CD14-positive monocyte (primary cell): ENCODE data around the gene EIF5AL1. TPM values are rescaled to one million over a fixed set of nuclear protein-coding genes. Genes with fewer than 3 reads are reported as not detected.

ENCODE experiments used
- DNase-seq, 3 donors: peaks; one replicate each; pipeline ENCODE4 v3.0.0-alpha.2; 2011 to 2022
- H2AFZ ChIP-seq: 2 replicates; pipeline ENCODE4 v1.6.0; 2012; ENCODE audit warnings: mild to moderate bottlenecking, low read depth, low read length, inconsistent platforms; ENCODE audit not compliant: insufficient read depth, poor library complexity, severe bottlenecking
- H3K27ac ChIP-seq, 2 donors: 1 replicate in 1 of 2; 2 replicates in 1 of 2; pipeline ENCODE4 v1.5.1; 2012 to 2013; ENCODE audit warnings: low read length in 2 of 2, control low read depth in 1 of 2, inconsistent platforms in 1 of 2, low read depth in 1 of 2, mild to moderate bottlenecking in 1 of 2
- H3K27me3 ChIP-seq, 2 donors: one replicate each; pipeline versions ENCODE4 v1.6.0 to v1.6.1; 2011 to 2013; ENCODE audit warnings: low read length in 2 of 2; ENCODE audit not compliant: control insufficient read depth in 2 of 2, insufficient read depth in 2 of 2
- H3K36me3 ChIP-seq, 2 donors: replicated peaks in 1 of 2; 1 replicate in 1 of 2; 2 replicates in 1 of 2; pipeline versions ENCODE4 v1.5.1 to v1.6.1; 2012 to 2013; ENCODE audit warnings: low read length in 2 of 2, control low read depth in 1 of 2, inconsistent platforms in 1 of 2, mild to moderate bottlenecking in 1 of 2; ENCODE audit not compliant: insufficient read depth in 2 of 2, control insufficient read depth in 1 of 2
- H3K4me1 ChIP-seq, 2 donors: 1 replicate in 1 of 2; 2 replicates in 1 of 2; pipeline versions ENCODE4 v1.5.1 to v1.6.1; 2012 to 2013; ENCODE audit warnings: low read length in 2 of 2, control low read depth in 1 of 2, inconsistent platforms in 1 of 2, mild to moderate bottlenecking in 1 of 2, moderate library complexity in 1 of 2; ENCODE audit not compliant: insufficient read depth in 2 of 2, control insufficient read depth in 1 of 2
- H3K4me2 ChIP-seq: replicated peaks from 2 replicates; pipeline ENCODE3; 2012; ENCODE audit warnings: low read length, moderate library complexity, mild to moderate bottlenecking; ENCODE audit not compliant: poor library complexity, severe bottlenecking; ENCODE audit errors: extremely low read depth
- H3K4me3 ChIP-seq, 3 experiments: fragments of 200-600 bp in 1 of 3; sonication (generic) in 1 of 3; replicated peaks in 1 of 3; 1 replicate in 2 of 3; 2 replicates in 1 of 3; pipeline ENCODE4 v1.5.1; 2011 to 2013; ENCODE audit warnings: low read length in 3 of 3, mild to moderate bottlenecking in 3 of 3, control low read depth in 2 of 3, low read depth in 2 of 3, inconsistent platforms in 1 of 3, moderate library complexity in 1 of 3
- H3K79me2 ChIP-seq: 2 replicates; pipeline ENCODE4 v1.6.0; 2012; ENCODE audit warnings: mild to moderate bottlenecking, control low read depth, inconsistent platforms, low read length, moderate library complexity; ENCODE audit not compliant: insufficient read depth
- H3K9ac ChIP-seq: 2 replicates; pipeline ENCODE4 v1.6.0; 2017; ENCODE audit warnings: low read length, mild to moderate bottlenecking; ENCODE audit not compliant: insufficient read depth, poor library complexity, severe bottlenecking
- H3K9me3 ChIP-seq, 2 donors: replicated peaks in 1 of 2; 1 replicate in 1 of 2; 2 replicates in 1 of 2; pipeline versions ENCODE4 v1.5.1 to v1.6.1; 2012 to 2013; ENCODE audit warnings: low read length in 2 of 2, control low read depth in 1 of 2; ENCODE audit not compliant: control insufficient read depth in 1 of 2, insufficient read depth in 1 of 2
- H4K20me1 ChIP-seq: 2 replicates; pipeline ENCODE4 v1.6.0; 2012; ENCODE audit warnings: mild to moderate bottlenecking, low read length, control low read depth, moderate library complexity; ENCODE audit not compliant: insufficient read depth
- H3K27ac Mint-ChIP-seq, 7 donors: one replicate each; pipeline ENCODE4 v1.8.0; 2020; ENCODE audit warnings: mild to moderate bottlenecking in 7 of 7, mixed read lengths in 7 of 7, moderate library complexity in 6 of 7, inconsistent platforms in 2 of 7
- H3K27me3 Mint-ChIP-seq, 3 donors: one replicate each; pipeline ENCODE4 v1.8.0; 2021 to 2022; ENCODE audit warnings: low read depth in 3 of 3, mild to moderate bottlenecking in 3 of 3, mixed read lengths in 3 of 3, moderate library complexity in 3 of 3, inconsistent platforms in 1 of 3
- H3K36me3 Mint-ChIP-seq, 2 donors: one replicate each; pipeline ENCODE4 v1.8.0; 2020; ENCODE audit warnings: mixed read lengths in 2 of 2, inconsistent platforms in 1 of 2, mild to moderate bottlenecking in 1 of 2
- H3K4me1 Mint-ChIP-seq: one replicate; pipeline ENCODE4 v1.8.0; 2020; ENCODE audit warnings: mild to moderate bottlenecking, mixed read lengths
- H3K4me3 Mint-ChIP-seq, 2 donors: one replicate each; pipeline ENCODE4 v1.8.0; 2020; ENCODE audit warnings: mild to moderate bottlenecking in 2 of 2, mixed read lengths in 2 of 2, moderate library complexity in 1 of 2
- H3K9me3 Mint-ChIP-seq, 7 donors: one replicate each; pipeline ENCODE4 v1.8.0; 2020 to 2022; ENCODE audit warnings: mixed read lengths in 7 of 7, mild to moderate bottlenecking in 6 of 7, moderate library complexity in 6 of 7, inconsistent platforms in 2 of 7
- CTCF ChIP-seq: fragments of 200-600 bp; IDR thresholded peaks from one replicate; pipeline ENCODE4 v1.8.0; 2022; ENCODE audit warnings: antibody characterized with exemption, mild to moderate bottlenecking
- WGBS: methylation state at CpG from one replicate; pipeline ENCODE4 v1.1.5; 2013; ENCODE audit warnings: missing lambda C conversion rate; ENCODE audit not compliant: insufficient coverage; 5-methylcytosine and 5-hydroxymethylcytosine counted together
- intact Hi-C, 2 donors: fragments of 100-400 bp; cut with micrococcal nuclease; formaldehyde crosslinking; loops; one replicate each; pipeline versions ENCODE4 v1.15.0 to v1.15.1; 2023
- polyA plus RNA-seq, 3 donors: library from polyadenylated mRNA; depleted of rRNA in 1 of 3; unstranded in 2 of 3; stranded (reverse) in 1 of 3; fragments of 300-500 nt in 2 of 3; fragments of >200 nt in 1 of 3; fragmentation: Illumina TruSeq in 2 of 3; gene quantifications; 1 replicate in 2 of 3; 2 replicates in 1 of 3; pipeline ENCODE4 v1.2.3, GENCODE V29; 2012 to 2021

The EIF5AL1 gene
- polyA plus RNA-seq, 3 donors = 0.16 to 1.7 (median 0.17) TPM

- no peak overlapping the region for H2AFZ ChIP-seq
- Mint-ChIP-seq H3K36me3 (no peaks in the 10 kb centered on the region), H3K9me3 (peaks cover 0 to 2% (median 0%) of the 10 kb centered on the region in 7 donors), H3K4me1 (peaks cover 14% of the 10 kb centered on the region), H3K4me3 (no peak overlapping the region), H3K27me3 (peaks cover 7 to 13% (median 7%) of the 10 kb centered on the region in 3 donors), H3K27ac (no peak overlapping the region)
- peaks cover 11 to 12% of the 10 kb centered on the region in 2 donors for H3K4me1 ChIP-seq
- no peak overlapping the region for H3K4me3 ChIP-seq
- H4K20me1 ChIP-seq = no peaks in the 10 kb centered on the region
- TF ChIP-seq CTCF = no peak
- no peaks in the 10 kb centered on the region for H3K36me3 ChIP-seq
- H3K4me2 ChIP-seq = no peak overlapping the region
- intact Hi-C loops = no loop called here
- no peak for DNase-seq
- no peaks in the 10 kb centered on the region for H3K9me3 ChIP-seq
- 80% methylated on average over 1 of the region's 7 CpGs for WGBS
- H3K27ac ChIP-seq = no peak overlapping the region
- H3K9ac ChIP-seq = no peak overlapping the region
- H3K27me3 ChIP-seq = no peaks in the 10 kb centered on the region
- H3K79me2 ChIP-seq = no peaks in the 10 kb centered on the region
Observed at GRCh38 chr10:79475119-79475653, 37.1 kb upstream of the EIF5AL1 start.

GRCh38 chr10:79475877-79476276, 36.5 kb upstream of the EIF5AL1 start:
- Histone ChIP-seq H3K4me3 (no peak overlapping the region), H3K36me3 (no peaks in the 10 kb centered on the region), H4K20me1 (no peaks in the 10 kb centered on the region), H3K4me2 (no peak overlapping the region), H3K79me2 (no peaks in the 10 kb centered on the region), H3K27me3 (no peaks in the 10 kb centered on the region), H2AFZ (no peak overlapping the region), H3K27ac (no peak overlapping the region), H3K4me1 (peaks cover 11 to 12% of the 10 kb centered on the region in 2 donors), H3K9ac (no peak overlapping the region), H3K9me3 (no peaks in the 10 kb centered on the region)
- Mint-ChIP-seq H3K4me1 (peaks cover 14% of the 10 kb centered on the region), H3K4me3 (no peak overlapping the region), H3K36me3 (no peaks in the 10 kb centered on the region), H3K27ac (peak overlapping the region in 1 of 7 donors; percentile 50), H3K9me3 (peaks cover 0 to 2% (median 0%) of the 10 kb centered on the region in 7 donors), H3K27me3 (peaks cover 11 to 13% (median 12%) of the 10 kb centered on the region in 3 donors)
- intact Hi-C loops = no loop called here
- DNase-seq = no peak
- WGBS = 0% methylated on average over 1 of the region's 3 CpGs
- no peak for TF ChIP-seq CTCF
